IMR-90 (cell line): Measurements from ENCODE around the gene MPC1. TPM values are rescaled to one million over a fixed set of nuclear protein-coding genes. Genes with fewer than 3 reads are reported as not detected.

Source experiments
- polyA plus RNA-seq, 3 experiments: library from polyadenylated mRNA; depleted of rRNA; stranded (reverse); fragments of >200 nt; gene quantifications; 2 replicates each; pipeline ENCODE4 v1.2.3, GENCODE V29; 2012; ENCODE audit warnings: low replicate concordance in 1 of 3
- total RNA-seq: library from RNA; depleted of rRNA; stranded (reverse); fragments of >200 nt; gene quantifications from 2 replicates; pipeline ENCODE4 v1.2.3, GENCODE V29; 2012; rRNA removed

MPC1 gene
- total and polyA plus RNA-seq, 2 of the 4 experiments (the other 2 are of a cell fraction) = 10.9 to 12.0 TPM

Other genes starting within 250 kb of the MPC1 start
- not detected in 2 replicates for gene TBXT, start 215.1 kb downstream of the MPC1 start, total RNA-seq
- not detected in 2 replicates for gene TBXT, start 215.1 kb downstream of the MPC1 start, polyA plus RNA-seq (2012; rRNA removed)
- gene PRR18, start 74.5 kb downstream of the MPC1 start, total RNA-seq = not detected in 2 replicates
- gene PRR18, start 74.5 kb downstream of the MPC1 start, polyA plus RNA-seq (2012; rRNA removed) = not detected in 2 replicates
- 10.2 and 31.9 TPM in 2 replicates for gene SFT2D1, start 40.4 kb downstream of the MPC1 start, total RNA-seq
- gene SFT2D1, start 40.4 kb downstream of the MPC1 start, polyA plus RNA-seq (2012; rRNA removed) = 42.1 and 45.8 TPM in 2 replicates
- 0.90 and 1.1 TPM in 2 replicates for gene RAMACL, start 203.7 kb upstream of the MPC1 start, total RNA-seq
- gene RAMACL, start 203.7 kb upstream of the MPC1 start, polyA plus RNA-seq (2012; rRNA removed) = 0.17 and 0.46 TPM in 2 replicates
- 22.2 and 26.9 TPM in 2 replicates for gene RPS6KA2, start 244.3 kb upstream of the MPC1 start, total RNA-seq
- gene RPS6KA2, start 244.3 kb upstream of the MPC1 start, polyA plus RNA-seq (2012; rRNA removed) = 27.6 and 31.3 TPM in 2 replicates